Esophagus muscularis mucosa (tissue), 3 donors: ENCODE data around the gene GFRA1.

Source experiments
- POLR2AphosphoS5 ChIP-seq, 2 donors: sonication (generic); formaldehyde crosslinking; IDR thresholded peaks; one replicate each; pipeline ENCODE4 v1.6.1; 2017; ENCODE audit warnings: antibody characterized with exemption in 2 of 2
- TF ChIP-seq, protein P1 (sequence below), 3 experiments: fragments of 200-600 bp in 2 of 3; fragments of 450-650 bp in 1 of 3; sonication (generic) in 2 of 3; IDR thresholded peaks; one replicate each; pipeline ENCODE4 v1.5.1; 2017 to 2019; ENCODE audit warnings: antibody characterized with exemption in 3 of 3, mild to moderate bottlenecking in 2 of 3, moderate library complexity in 1 of 3

DNA sequence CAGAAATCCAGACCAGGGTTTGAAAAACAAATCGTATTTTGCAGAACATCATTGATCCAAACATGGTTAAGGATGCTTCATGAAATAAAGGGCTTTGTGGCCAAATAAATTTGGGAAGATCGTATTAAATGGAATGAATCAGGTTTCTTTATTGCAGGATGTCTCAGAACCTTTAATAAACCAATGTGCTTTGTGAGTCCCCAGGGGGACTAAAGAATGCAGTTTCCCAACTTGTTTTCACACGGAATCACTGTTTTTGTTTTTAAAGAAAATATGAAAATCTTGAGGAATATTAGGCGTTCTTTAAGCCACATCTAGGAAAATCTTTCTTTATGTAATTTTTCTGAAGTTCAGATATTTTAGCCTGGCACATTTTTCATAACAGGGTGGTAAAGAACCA, 34.4 kb upstream of the GFRA1 start:
- TF ChIP-seq, protein P1, sequence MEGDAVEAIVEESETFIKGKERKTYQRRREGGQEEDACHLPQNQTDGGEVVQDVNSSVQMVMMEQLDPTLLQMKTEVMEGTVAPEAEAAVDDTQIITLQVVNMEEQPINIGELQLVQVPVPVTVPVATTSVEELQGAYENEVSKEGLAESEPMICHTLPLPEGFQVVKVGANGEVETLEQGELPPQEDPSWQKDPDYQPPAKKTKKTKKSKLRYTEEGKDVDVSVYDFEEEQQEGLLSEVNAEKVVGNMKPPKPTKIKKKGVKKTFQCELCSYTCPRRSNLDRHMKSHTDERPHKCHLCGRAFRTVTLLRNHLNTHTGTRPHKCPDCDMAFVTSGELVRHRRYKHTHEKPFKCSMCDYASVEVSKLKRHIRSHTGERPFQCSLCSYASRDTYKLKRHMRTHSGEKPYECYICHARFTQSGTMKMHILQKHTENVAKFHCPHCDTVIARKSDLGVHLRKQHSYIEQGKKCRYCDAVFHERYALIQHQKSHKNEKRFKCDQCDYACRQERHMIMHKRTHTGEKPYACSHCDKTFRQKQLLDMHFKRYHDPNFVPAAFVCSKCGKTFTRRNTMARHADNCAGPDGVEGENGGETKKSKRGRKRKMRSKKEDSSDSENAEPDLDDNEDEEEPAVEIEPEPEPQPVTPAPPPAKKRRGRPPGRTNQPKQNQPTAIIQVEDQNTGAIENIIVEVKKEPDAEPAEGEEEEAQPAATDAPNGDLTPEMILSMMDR (IDR thresholded peaks at IDR 0.05) = no peak
- TF ChIP-seq POLR2AphosphoS5 (IDR thresholded peaks at IDR 0.05) = no peak
